Endothelial cell of umbilical vein (primary cell): ENCODE data around the gene CTSW. TPM values are rescaled to one million over a fixed set of nuclear protein-coding genes. Genes with fewer than 3 reads are reported as not detected.

Experiments
- BruUV-seq: library from RNA; stranded (reverse); fragments of 400-500 nt; replicated peaks from 2 replicates; lab custom pipeline; 2021; lab: Mats Ljungman, UMichigan
- CTCF ChIA-PET: fragments of 300-600, 350-600 bp; sonication (Branson Sonifier 250); formaldehyde crosslinking; loops from one replicate; lab custom pipeline; 2021; ENCODE audit warnings: antibody characterized with exemption, inconsistent platforms; lab: Charles Lee
- POLR2A ChIA-PET: fragments of 300-600, 350-600 bp; sonication (Branson Sonifier 250); formaldehyde crosslinking; loops from one replicate; lab custom pipeline; 2021; ENCODE audit warnings: antibody characterized with exemption, inconsistent platforms; lab: Charles Lee
- DNase-seq: peaks from one replicate; pipeline ENCODE4 v3.0.0-alpha.2; 2011; ENCODE audit warnings: low read depth, low spot score
- FAIRE-seq: peaks from 2 replicates; lab custom pipeline; 2011; peaks lifted over from hg19 to GRCh38; lab: Jason Lieb, UNC
- H2AFZ ChIP-seq: 2 replicates; pipeline ENCODE4 v1.6.0; 2012; ENCODE audit warnings: low read depth, low read length, control low read depth, inconsistent platforms
- H3K27ac ChIP-seq: 2 replicates; pipeline ENCODE4 v1.5.1; 2011; ENCODE audit warnings: low read depth, mild to moderate bottlenecking, control low read depth, low read length, moderate library complexity; ENCODE audit not compliant: insufficient read depth
- H3K27me3 ChIP-seq, 2 experiments: 2 replicates each; pipeline versions ENCODE4 v1.6.0 to v1.6.1; 2011; ENCODE audit warnings: low read length in 2 of 2, mixed read lengths in 1 of 2; ENCODE audit not compliant: control insufficient read depth in 2 of 2, insufficient read depth in 2 of 2
- H3K36me3 ChIP-seq, 2 experiments: 2 replicates in 1 of 2; 3 replicates in 1 of 2; pipeline ENCODE4 v1.5.1; 2011; ENCODE audit warnings: low read length in 2 of 2, mild to moderate bottlenecking in 1 of 2, moderate library complexity in 1 of 2; ENCODE audit not compliant: control insufficient read depth in 2 of 2, insufficient read depth in 2 of 2; ENCODE audit errors: extremely low read depth in 1 of 2
- H3K4me1 ChIP-seq: 3 replicates; pipeline ENCODE4 v1.5.1; 2011; ENCODE audit warnings: mild to moderate bottlenecking, low read length; ENCODE audit not compliant: control insufficient read depth, insufficient read depth; ENCODE audit errors: extremely low read depth
- H3K4me2 ChIP-seq: 2 replicates; pipeline ENCODE4 v1.6.1; 2011; ENCODE audit warnings: low read length, control low read depth, mixed read lengths; ENCODE audit not compliant: insufficient read depth
- H3K4me3 ChIP-seq, 3 experiments: fragments of 200-600 bp in 1 of 3; sonication (generic), shearing (Covaris generic) in 1 of 3; replicated peaks in 1 of 3; 2 replicates each; pipeline ENCODE4 v1.5.1; 2011 to 2016; ENCODE audit warnings: control low read depth in 3 of 3, low read length in 3 of 3, mild to moderate bottlenecking in 2 of 3, inconsistent platforms in 1 of 3, low read depth in 1 of 3, moderate library complexity in 1 of 3; ENCODE audit not compliant: insufficient read depth in 1 of 3
- H3K79me2 ChIP-seq: 2 replicates; pipeline ENCODE4 v1.6.0; 2012; ENCODE audit warnings: low read length, inconsistent platforms; ENCODE audit not compliant: control insufficient read depth, insufficient read depth
- H3K9ac ChIP-seq: replicated peaks from 2 replicates; pipeline ENCODE3; 2011; ENCODE audit warnings: low read length, control low read depth; ENCODE audit not compliant: insufficient read depth; ENCODE audit errors: extremely low read depth
- H3K9me1 ChIP-seq: replicated peaks from 3 replicates; pipeline ENCODE4 v1.6.0; 2011; ENCODE audit warnings: mild to moderate bottlenecking, low read length; ENCODE audit not compliant: control insufficient read depth, insufficient read depth; ENCODE audit errors: extremely low read depth
- H3K9me3 ChIP-seq: replicated peaks from 2 replicates; pipeline ENCODE4 v1.5.1; 2012; ENCODE audit warnings: low read length, inconsistent platforms; ENCODE audit not compliant: control insufficient read depth, insufficient read depth
- H4K20me1 ChIP-seq: replicated peaks from 2 replicates; pipeline ENCODE3; 2011; ENCODE audit warnings: mild to moderate bottlenecking, low read length; ENCODE audit not compliant: control insufficient read depth, insufficient read depth; ENCODE audit errors: extremely low read depth
- EZH2 ChIP-seq: IDR thresholded peaks from 2 replicates; pipeline ENCODE4 v1.6.1; 2012; ENCODE audit warnings: borderline replicate concordance, low read depth, mild to moderate bottlenecking, moderate library complexity, low read length, inconsistent platforms; ENCODE audit not compliant: severe bottlenecking
- FOS ChIP-seq: IDR thresholded peaks from 2 replicates; pipeline ENCODE4 v1.6.1; 2011; ENCODE audit warnings: mild to moderate bottlenecking, low read length, moderate library complexity, borderline replicate concordance; ENCODE audit not compliant: insufficient read depth
- GATA2 ChIP-seq: IDR thresholded peaks from 2 replicates; pipeline ENCODE4 v1.7.0; 2011; ENCODE audit warnings: low read depth, mild to moderate bottlenecking, moderate library complexity, mixed read lengths, low read length; ENCODE audit not compliant: insufficient read length, insufficient read depth
- JUN ChIP-seq: IDR thresholded peaks from 2 replicates; pipeline ENCODE4 v1.6.1; 2011; ENCODE audit warnings: borderline replicate concordance, low read depth; ENCODE audit not compliant: insufficient read length, insufficient read depth
- MYC ChIP-seq: IDR thresholded peaks from one replicate; pipeline ENCODE4 v1.6.1; 2011; ENCODE audit warnings: mild to moderate bottlenecking, low read depth, low read length
- POLR2A ChIP-seq: IDR thresholded peaks from 2 replicates; pipeline ENCODE4 v1.6.1; 2012; ENCODE audit warnings: low read depth, mild to moderate bottlenecking, control low read depth, low read length
- POLR2AphosphoS5 ChIP-seq: IDR thresholded peaks from 2 replicates; pipeline ENCODE4 v1.6.1; 2012; ENCODE audit warnings: low read depth, mild to moderate bottlenecking, control low read depth, low read length, moderate library complexity; ENCODE audit not compliant: insufficient read depth
- dilution Hi-C: fragments of 300-500 bp; cut with MboI; formaldehyde crosslinking; loops from one replicate; pipeline ENCODE4 v1.15.0; 2019; ENCODE audit warnings: low sequenced_read_pairs; ENCODE audit not compliant: extremely low pct_ligation_motif_present
- intact Hi-C: fragments of 100-400 bp; cut with micrococcal nuclease; formaldehyde crosslinking; loops from one replicate; pipeline ENCODE4 v1.10.0; 2022
- polyA plus RNA-seq, 4 experiments: library from polyadenylated mRNA; depleted of rRNA in 3 of 4; stranded (reverse) in 3 of 4; unstranded in 1 of 4; fragments of >200 nt; gene quantifications; 2 replicates each; pipeline versions ENCODE4 v1.2.1 to v1.2.3, GENCODE V29; 2011 to 2012; ENCODE audit warnings: missing spikeins in 1 of 4
- total RNA-seq: library from RNA; stranded (reverse); gene quantifications from 2 replicates; pipeline ENCODE4 v1.2.3, GENCODE V29; 2021
- TF ChIP-seq, protein P1 (sequence below): IDR thresholded peaks from 2 replicates; pipeline ENCODE4 v1.6.1; 2011; ENCODE audit not compliant: insufficient read depth, insufficient read length

The CTSW gene
- total and polyA plus RNA-seq, 2 donors (not counting 3 experiments of a cell fraction or from before 2014, with no cell fraction given), result not detected

- no peaks in the 10 kb centered on the region for H3K27me3 ChIP-seq
- DNase-seq (no peak), FAIRE-seq (no peak)
- no peaks in the 10 kb centered on the region for H3K9me1 ChIP-seq
- no peak overlapping the region for H3K4me3 ChIP-seq
- H3K27ac ChIP-seq, result peak overlapping the region; percentile 27
- intact Hi-C loops (no loop called here), dilution Hi-C loops (no loop called here)
- no peaks in the 10 kb centered on the region for H3K9me3 ChIP-seq
- peaks cover 5 to 8% of the 10 kb centered on the region in 2 experiments for H3K36me3 ChIP-seq
- no peak overlapping the region for H2AFZ ChIP-seq
- BruUV-seq, result no TSS peak
- peaks cover 89% of the 10 kb centered on the region for H3K79me2 ChIP-seq
- H4K20me1 ChIP-seq, result no peaks in the 10 kb centered on the region
- H3K4me2 ChIP-seq, result peak overlapping the region; percentile 33
- CTCF ChIA-PET, result interaction anchor here (3.1 kb wide), 1 partner anchor 11 kb away, joined by 21 read pairs; no protein-coding TSS in a partner anchor
- TF ChIP-seq MYC, result no peak
- TF ChIP-seq EZH2, result no peak
- TF ChIP-seq, protein P1, sequence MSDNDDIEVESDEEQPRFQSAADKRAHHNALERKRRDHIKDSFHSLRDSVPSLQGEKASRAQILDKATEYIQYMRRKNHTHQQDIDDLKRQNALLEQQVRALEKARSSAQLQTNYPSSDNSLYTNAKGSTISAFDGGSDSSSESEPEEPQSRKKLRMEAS, result no peak
- peak; percentile 29 for TF ChIP-seq POLR2AphosphoS5
- no peak for TF ChIP-seq JUN
- TF ChIP-seq FOS, result no peak
- no peak for TF ChIP-seq GATA2
- no peak for TF ChIP-seq POLR2A
- peaks cover 60% of the 10 kb centered on the region for H3K4me1 ChIP-seq
- POLR2A ChIA-PET, result interaction anchor here (0.7 to 1.3 kb wide), 2 partner anchors 20 to 77 kb away, joined by 4 read pairs; no protein-coding TSS in a partner anchor
- no peak overlapping the region for H3K9ac ChIP-seq
These were observed 15.9 kb downstream of the CTSW start for GRCh38 chr11:65895482-65895981.
